ENCODE measurements around the gene RNLS. TPM values are rescaled to one million over a fixed set of nuclear protein-coding genes. Genes with fewer than 3 reads are reported as not detected.

RNLS gene
- total RNA-seq, 1 experiment from 2014 or later = not detected

DNA sequence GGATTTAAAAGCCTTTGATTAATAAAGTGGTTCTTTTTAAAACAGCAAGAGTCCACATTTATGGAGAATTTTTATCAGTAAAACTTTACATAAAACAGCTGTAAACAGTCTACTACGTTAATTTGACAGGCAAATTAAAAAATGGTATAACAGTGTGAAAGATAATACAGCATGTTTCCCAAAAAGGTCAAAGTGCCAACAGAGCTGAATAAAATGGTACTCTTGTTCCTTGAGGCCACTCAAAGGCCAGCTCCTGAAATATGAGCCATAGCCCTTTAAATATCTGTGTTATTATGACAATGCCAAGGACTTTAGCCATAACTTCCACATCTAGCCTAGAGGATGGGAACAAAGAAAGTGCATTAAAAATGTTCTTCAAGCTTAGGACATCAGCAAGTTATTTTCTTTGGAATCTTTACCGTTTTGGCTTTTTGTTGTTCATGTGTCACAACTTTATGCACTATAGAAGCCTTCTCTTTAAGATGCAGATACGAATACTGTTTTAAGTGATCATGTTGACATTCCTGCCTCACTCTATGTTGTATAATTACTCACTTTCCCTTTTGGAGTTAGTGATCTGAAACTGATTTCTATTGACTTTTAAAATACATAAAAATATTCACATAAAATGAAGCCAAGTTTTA, 165.6 kb downstream of the RNLS start:
- no peak for ATAC-seq
- CTCF ChIA-PET = interaction anchor here (1.0 kb wide), 1 partner anchor 32 kb away, joined by 3 read pairs; no protein-coding TSS in a partner anchor
- H3K79me2 ChIP-seq (ENCODE audit: insufficient read depth, low read length) = no peaks in the 10 kb centered on the region
- BruUV-seq (replicated peaks) = no TSS peak
- H2AFZ ChIP-seq (ENCODE audit: low read depth, low read length, poor library complexity, severe bottlenecking) = no peak overlapping the region
- no peak overlapping the region for H3K4me2 ChIP-seq (ENCODE audit: low read length)
- RAD21 ChIA-PET (ENCODE audit: low non-redundant PET in 1 of 2, low total read pairs in 2 of 2, uncharacterized antibody in 2 of 2, unreplicated experiment in 2 of 2) = no interaction called here
- H4K20me1 ChIP-seq (ENCODE audit: insufficient read depth) = no peaks in the 10 kb centered on the region
- POLR2A ChIA-PET = no interaction called here
- H3K27me3 ChIP-seq (ENCODE audit: insufficient read depth, low read length) = no peaks in the 10 kb centered on the region
- TF ChIP-seq, protein P1, sequence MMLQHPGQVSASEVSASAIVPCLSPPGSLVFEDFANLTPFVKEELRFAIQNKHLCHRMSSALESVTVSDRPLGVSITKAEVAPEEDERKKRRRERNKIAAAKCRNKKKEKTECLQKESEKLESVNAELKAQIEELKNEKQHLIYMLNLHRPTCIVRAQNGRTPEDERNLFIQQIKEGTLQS (IDR thresholded peaks at IDR 0.05) = no peak
- TF ChIP-seq EZH2 (IDR thresholded peaks at IDR 0.05) = no peak
- no peak for TF ChIP-seq POLR2AphosphoS5 (IDR thresholded peaks at IDR 0.05; ENCODE audit: low read depth, low read length)
- no peak for TF ChIP-seq CBX3 (IDR thresholded peaks at IDR 0.05; ENCODE audit: low read depth)
- no peak for TF ChIP-seq ZFX (IDR thresholded peaks at IDR 0.05)
- TF ChIP-seq ZNF274 (IDR thresholded peaks at IDR 0.05; ENCODE audit: low read depth, low read length) = no peak
- TF ChIP-seq JUND (IDR thresholded peaks at IDR 0.05) = no peak
- TF ChIP-seq MAX (IDR thresholded peaks at IDR 0.05) = no peak
- TF ChIP-seq, protein P2, sequence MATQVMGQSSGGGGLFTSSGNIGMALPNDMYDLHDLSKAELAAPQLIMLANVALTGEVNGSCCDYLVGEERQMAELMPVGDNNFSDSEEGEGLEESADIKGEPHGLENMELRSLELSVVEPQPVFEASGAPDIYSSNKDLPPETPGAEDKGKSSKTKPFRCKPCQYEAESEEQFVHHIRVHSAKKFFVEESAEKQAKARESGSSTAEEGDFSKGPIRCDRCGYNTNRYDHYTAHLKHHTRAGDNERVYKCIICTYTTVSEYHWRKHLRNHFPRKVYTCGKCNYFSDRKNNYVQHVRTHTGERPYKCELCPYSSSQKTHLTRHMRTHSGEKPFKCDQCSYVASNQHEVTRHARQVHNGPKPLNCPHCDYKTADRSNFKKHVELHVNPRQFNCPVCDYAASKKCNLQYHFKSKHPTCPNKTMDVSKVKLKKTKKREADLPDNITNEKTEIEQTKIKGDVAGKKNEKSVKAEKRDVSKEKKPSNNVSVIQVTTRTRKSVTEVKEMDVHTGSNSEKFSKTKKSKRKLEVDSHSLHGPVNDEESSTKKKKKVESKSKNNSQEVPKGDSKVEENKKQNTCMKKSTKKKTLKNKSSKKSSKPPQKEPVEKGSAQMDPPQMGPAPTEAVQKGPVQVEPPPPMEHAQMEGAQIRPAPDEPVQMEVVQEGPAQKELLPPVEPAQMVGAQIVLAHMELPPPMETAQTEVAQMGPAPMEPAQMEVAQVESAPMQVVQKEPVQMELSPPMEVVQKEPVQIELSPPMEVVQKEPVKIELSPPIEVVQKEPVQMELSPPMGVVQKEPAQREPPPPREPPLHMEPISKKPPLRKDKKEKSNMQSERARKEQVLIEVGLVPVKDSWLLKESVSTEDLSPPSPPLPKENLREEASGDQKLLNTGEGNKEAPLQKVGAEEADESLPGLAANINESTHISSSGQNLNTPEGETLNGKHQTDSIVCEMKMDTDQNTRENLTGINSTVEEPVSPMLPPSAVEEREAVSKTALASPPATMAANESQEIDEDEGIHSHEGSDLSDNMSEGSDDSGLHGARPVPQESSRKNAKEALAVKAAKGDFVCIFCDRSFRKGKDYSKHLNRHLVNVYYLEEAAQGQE (IDR thresholded peaks at IDR 0.05; ENCODE audit: low read depth) = no peak
- TF ChIP-seq CEBPB (IDR thresholded peaks at IDR 0.05; ENCODE audit: low read depth) = no peak
- TF ChIP-seq, protein P3, sequence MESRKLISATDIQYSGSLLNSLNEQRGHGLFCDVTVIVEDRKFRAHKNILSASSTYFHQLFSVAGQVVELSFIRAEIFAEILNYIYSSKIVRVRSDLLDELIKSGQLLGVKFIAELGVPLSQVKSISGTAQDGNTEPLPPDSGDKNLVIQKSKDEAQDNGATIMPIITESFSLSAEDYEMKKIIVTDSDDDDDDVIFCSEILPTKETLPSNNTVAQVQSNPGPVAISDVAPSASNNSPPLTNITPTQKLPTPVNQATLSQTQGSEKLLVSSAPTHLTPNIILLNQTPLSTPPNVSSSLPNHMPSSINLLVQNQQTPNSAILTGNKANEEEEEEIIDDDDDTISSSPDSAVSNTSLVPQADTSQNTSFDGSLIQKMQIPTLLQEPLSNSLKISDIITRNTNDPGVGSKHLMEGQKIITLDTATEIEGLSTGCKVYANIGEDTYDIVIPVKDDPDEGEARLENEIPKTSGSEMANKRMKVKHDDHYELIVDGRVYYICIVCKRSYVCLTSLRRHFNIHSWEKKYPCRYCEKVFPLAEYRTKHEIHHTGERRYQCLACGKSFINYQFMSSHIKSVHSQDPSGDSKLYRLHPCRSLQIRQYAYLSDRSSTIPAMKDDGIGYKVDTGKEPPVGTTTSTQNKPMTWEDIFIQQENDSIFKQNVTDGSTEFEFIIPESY (IDR thresholded peaks at IDR 0.05; ENCODE audit: extremely low read depth, insufficient replicate concordance, low read length) = no peak
- no peak for TF ChIP-seq POLR2A (IDR thresholded peaks at IDR 0.05; ENCODE audit: borderline replicate concordance, extremely low read depth, insufficient read depth, insufficient read length)
- no peak for TF ChIP-seq FOSL1 (IDR thresholded peaks at IDR 0.05; ENCODE audit: low read depth)
- TF ChIP-seq SIN3A (IDR thresholded peaks at IDR 0.05; ENCODE audit: low read depth) = no peak
- no peaks in the 10 kb centered on the region for H3K36me3 ChIP-seq (ENCODE audit: control insufficient read depth in 1 of 2, insufficient read depth in 2 of 2, low read length in 2 of 2)
- no peaks in the 10 kb centered on the region for H3K9me2 ChIP-seq (ENCODE audit: insufficient read depth)
- H3K9ac ChIP-seq (ENCODE audit: low read length) = no peak overlapping the region
- peaks cover 0 to 8% of the 10 kb centered on the region in 2 experiments; a peak in 1 of 4 replicates for H3K4me1 ChIP-seq (ENCODE audit: control insufficient read depth in 1 of 2, insufficient read depth in 2 of 2, low read length in 2 of 2)
- no peaks in the 10 kb centered on the region for H3K9me3 ChIP-seq (ENCODE audit: control insufficient read depth in 1 of 2, insufficient read depth in 1 of 2, low read depth in 1 of 2, low read length in 2 of 2)
- H3K27ac ChIP-seq (ENCODE audit: low read depth, low read length) = no peak overlapping the region
- DNase-seq (ENCODE audit: low read depth, low spot score) = no peak
- H3K4me3 ChIP-seq (replicated peaks in 1 of 2; ENCODE audit: low read depth in 1 of 2, low read length in 2 of 2) = no peak overlapping the region
- intact Hi-C loops (cut with micrococcal nuclease) = no loop called here

Measured in HCT116 (cell line).